ENCODE measurements around the gene GLIS1. TPM values are rescaled to one million over a fixed set of nuclear protein-coding genes. Genes with fewer than 3 reads are reported as not detected.

GLIS1 gene
- total RNA-seq, 4 donors from 2014 or later: 0.16 to 0.27 TPM; not detected in 2

GRCh38 chr1:53614231-53615021, 124.5 kb downstream of the GLIS1 start:
- WGBS, 2 donors (ENCODE audit: low coverage in 1 of 2): 64 to 69% methylated on average over 9 to 12 of the region's 12 CpGs
- TF ChIP-seq EP300 (IDR thresholded peaks at IDR 0.05) (no peak), POLR2A (IDR thresholded peaks at IDR 0.05) (no peak), POLR2AphosphoS5 (IDR thresholded peaks at IDR 0.05) (no peak), CTCF (IDR thresholded peaks at IDR 0.05) (no peak)
- no peak for ATAC-seq
- no peak overlapping the region for H3K4me3 ChIP-seq
- no peaks in the 10 kb centered on the region for H3K4me1 ChIP-seq
- H3K27ac ChIP-seq: no peak overlapping the region
- peaks cover 9% of the 10 kb centered on the region for H3K27me3 ChIP-seq
- peaks cover 0 to 24% (median 0%) of the 10 kb centered on the region in 3 donors for H3K9me3 ChIP-seq
- no peaks in the 10 kb centered on the region for H3K36me3 ChIP-seq

DNA sequence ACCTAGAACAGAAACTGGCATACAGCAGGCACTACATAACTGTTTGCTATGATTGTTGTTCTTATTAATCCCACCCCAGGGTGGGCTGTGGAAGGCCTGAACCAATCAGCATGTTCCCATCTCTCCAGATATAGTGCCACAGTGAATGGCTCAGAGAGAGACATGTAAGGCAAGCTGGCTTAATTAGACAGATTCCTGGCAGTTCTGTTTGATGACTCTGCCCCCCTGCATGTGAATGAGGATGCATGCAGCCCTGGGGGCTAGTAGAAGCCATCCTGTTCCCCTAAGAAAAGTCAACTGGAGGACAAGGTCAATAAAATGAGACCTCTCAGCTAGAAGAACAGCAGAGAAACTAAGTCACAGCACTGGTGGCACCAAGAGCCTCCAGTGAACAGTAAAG, 130.3 kb downstream of the GLIS1 start:
- Histone ChIP-seq H3K36me3 (no peaks in the 10 kb centered on the region), H3K4me3 (no peak overlapping the region), H3K9me3 (peaks cover 0 to 24% (median 0%) of the 10 kb centered on the region in 3 donors), H3K27me3 (no peaks in the 10 kb centered on the region), H3K4me1 (no peaks in the 10 kb centered on the region), H3K27ac (no peak overlapping the region)
- TF ChIP-seq POLR2AphosphoS5 (IDR thresholded peaks at IDR 0.05) (no peak), POLR2A (IDR thresholded peaks at IDR 0.05) (no peak), CTCF (IDR thresholded peaks at IDR 0.05) (no peak), EP300 (IDR thresholded peaks at IDR 0.05) (no peak)
- no peak for ATAC-seq

GRCh38 chr1:53608071-53608470, 130.9 kb downstream of the GLIS1 start:
- no peak for ATAC-seq
- Histone ChIP-seq H3K27me3 (no peaks in the 10 kb centered on the region), H3K4me3 (no peak overlapping the region), H3K9me3 (peaks cover 0 to 24% (median 0%) of the 10 kb centered on the region in 3 donors), H3K27ac (no peak overlapping the region), H3K36me3 (no peaks in the 10 kb centered on the region), H3K4me1 (no peaks in the 10 kb centered on the region)
- WGBS, 2 donors (ENCODE audit: low coverage in 1 of 2): 92 to 100% methylated on average over 1 to 2 of the region's 2 CpGs
- TF ChIP-seq POLR2AphosphoS5 (IDR thresholded peaks at IDR 0.05) (no peak), POLR2A (IDR thresholded peaks at IDR 0.05) (no peak), EP300 (IDR thresholded peaks at IDR 0.05) (no peak), CTCF (IDR thresholded peaks at IDR 0.05) (no peak)

- H3K9me3 ChIP-seq: peaks cover 0 to 16% (median 0%) of the 10 kb centered on the region in 3 donors
- ATAC-seq: no peak
Measured at GRCh38 chr1:53606651-53607051, 132.3 kb downstream of the GLIS1 start.

More at GRCh38 chr1:53606651-53607051, 132.3 kb downstream of the GLIS1 start:
- no peaks in the 10 kb centered on the region for H3K27me3 ChIP-seq
- WGBS, 2 donors (ENCODE audit: low coverage in 1 of 2): no CpG with 5 or more reads among the region's 19 CpGs
- H3K27ac ChIP-seq: no peak overlapping the region
- no peaks in the 10 kb centered on the region for H3K36me3 ChIP-seq
- TF ChIP-seq POLR2AphosphoS5 (IDR thresholded peaks at IDR 0.05) (no peak), CTCF (IDR thresholded peaks at IDR 0.05) (no peak), EP300 (IDR thresholded peaks at IDR 0.05) (no peak), POLR2A (IDR thresholded peaks at IDR 0.05) (no peak)
- no peak overlapping the region for H3K4me3 ChIP-seq
- H3K4me1 ChIP-seq: no peaks in the 10 kb centered on the region
